HuH-7 (cell line): ENCODE results near the gene PIGR.

Experiments
- DNase-seq: peaks from one replicate; pipeline ENCODE4 v3.0.0; 2011; ENCODE audit warnings: low spot score

PIGR gene

DNA sequence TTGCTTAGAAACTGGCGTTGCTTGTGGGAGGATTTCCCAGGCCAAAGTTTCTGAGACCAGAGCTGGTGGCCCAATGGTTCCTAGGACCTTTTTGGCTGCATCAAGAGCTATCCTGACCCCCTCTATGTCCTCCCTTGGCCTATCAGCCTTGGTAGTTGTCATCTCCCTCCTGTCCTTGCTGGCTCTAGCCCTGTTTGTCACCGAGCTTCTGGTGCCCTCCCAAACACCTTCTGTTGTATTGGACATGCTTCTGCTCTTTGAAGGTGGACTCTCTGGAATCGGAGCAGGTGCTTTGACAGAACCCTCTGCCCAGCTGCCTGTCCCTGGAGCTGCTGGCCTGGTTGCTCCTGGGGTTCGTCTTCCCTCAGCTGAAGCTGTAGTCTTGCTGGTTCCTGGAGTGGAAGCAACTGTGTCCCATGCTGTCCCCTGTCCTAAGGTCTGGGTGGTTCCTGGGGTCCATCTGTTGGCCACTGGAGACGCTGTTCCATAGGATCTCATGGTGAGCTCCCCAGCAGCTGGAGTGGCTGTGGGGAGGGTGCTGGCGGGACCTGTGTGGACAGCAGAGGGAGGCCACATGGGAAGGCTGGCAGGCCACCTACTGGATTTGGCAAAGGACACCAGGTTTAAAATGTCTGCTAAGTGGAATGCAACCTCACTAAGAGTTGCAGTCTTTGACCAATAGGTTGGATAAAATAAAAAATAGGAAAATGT, 14.6 kb upstream of the PIGR start:
- peak; percentile 26 for DNase-seq

- DNase-seq: no peak
These were observed 11.9 kb upstream of the PIGR start for GRCh38 chr1:206958144-206958543.

DNA sequence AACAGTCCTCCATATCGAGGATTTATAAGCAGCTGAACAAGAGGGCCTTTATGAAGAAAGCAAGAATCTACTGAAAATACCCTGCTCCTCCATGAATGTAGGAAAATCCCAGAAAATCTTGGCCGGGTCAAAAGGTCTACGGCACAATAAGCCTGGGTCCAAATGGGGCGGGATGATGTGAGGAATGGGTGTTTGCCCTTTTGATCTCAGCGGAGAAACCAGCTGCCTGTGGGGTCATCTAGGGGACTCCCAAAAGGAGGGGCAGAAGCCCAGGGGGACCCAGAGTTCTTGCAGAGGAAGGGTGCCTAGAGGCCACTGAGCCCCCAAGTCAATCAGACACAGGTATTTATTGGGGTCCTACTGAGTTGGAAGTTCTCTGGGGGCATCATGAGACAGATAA, 11.4 kb upstream of the PIGR start:
- DNase-seq: no peak

DNA sequence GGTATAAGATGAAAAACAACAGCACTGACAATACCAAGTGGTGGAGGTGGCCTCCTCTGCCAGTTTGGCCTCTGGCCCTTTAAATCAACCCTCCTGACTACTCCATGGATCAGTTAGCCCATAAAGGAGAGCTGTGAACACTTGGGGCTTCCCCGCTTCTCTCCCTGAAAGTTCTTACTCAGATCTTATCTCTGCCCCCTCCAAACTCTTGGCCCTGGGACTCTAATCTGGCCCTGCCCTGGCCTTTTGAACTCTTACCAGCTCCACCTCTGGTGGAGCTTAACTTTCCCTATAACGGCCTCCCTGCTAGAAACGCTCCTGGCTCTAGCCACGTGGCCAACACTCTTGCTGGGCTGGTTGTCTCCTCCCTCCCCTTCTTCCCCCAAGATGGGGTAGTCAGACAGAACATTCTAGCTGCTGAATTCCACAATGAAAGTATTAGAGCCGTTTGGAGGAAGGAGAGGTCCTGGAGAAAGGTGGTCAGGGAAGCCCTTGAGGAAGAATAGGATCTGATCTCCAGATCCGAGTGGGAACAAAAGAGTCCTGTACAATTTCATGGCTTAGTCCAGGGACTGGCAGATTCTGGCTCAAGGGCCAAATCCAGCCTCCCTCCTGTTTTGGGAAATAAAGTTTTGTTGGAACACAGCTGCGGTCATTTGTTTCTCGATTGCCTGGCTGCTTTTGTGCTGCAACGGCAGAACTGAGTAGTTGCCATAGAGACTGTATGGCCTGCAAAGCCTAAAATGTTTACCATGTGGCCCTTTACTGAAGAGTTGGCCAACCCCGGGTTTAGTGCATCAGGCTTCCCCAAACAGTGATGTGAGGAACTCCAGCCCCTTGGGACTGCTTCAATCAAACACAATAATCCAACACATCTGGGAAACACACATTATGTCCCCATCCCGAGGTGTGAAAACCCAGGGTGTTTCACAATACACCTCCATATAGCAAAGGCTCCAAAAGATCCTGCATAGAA, 9.5 kb upstream of the PIGR start:
- peak; percentile 39 for DNase-seq

DNA sequence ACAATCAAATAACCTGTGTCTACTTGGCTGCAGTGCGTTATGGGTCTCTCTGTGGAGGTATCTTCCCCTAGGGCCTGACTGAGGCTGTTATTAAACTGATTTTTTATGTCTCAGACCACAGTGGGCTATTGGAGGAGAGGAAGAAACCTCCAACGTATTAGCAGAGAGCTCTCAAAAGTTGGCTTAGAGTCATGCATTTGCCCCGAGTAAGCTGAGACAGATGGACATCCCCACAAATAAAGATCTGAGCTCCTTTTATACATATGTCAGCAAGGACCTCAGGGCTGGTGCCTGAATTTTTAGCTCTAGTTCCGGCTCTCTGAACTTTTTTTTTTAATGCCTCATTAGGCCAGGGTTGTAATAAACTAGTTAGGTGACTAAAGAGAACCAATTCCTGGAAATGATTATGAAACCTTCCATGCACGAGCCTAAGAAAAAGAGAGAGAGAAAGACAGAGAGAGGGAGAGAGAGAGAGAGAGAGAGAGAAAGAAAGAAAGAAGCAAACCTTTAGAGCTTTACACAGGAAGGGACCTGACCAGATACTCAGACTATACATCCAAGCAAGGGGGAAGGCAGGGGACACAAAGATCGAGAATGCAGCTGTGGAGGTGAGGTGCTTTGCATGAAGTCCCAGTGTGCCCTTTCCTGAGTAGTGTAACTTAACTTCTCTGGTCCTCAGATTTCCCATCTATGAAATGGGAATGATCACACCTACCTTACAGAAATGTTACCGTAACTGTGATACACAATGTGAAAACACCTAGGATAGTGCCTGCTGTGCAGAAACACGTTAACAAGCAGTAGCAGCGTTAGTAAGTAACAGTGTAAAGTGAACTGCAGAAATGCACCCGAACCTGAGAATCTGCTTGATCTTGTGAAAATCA, 8.4 kb upstream of the PIGR start:
- no peak for DNase-seq

- no peak for DNase-seq
These were observed 7.4 kb upstream of the PIGR start for GRCh38 chr1:206953626-206954025.

- DNase-seq: no peak
These were observed 6.9 kb upstream of the PIGR start for GRCh38 chr1:206953126-206953525.

GRCh38 chr1:206952171-206952570, 5.9 kb upstream of the PIGR start:
- DNase-seq: no peak

GRCh38 chr1:206951318-206952100, 5.2 kb upstream of the PIGR start:
- DNase-seq: peak; percentile 69

GRCh38 chr1:206949641-206950040, 3.4 kb upstream of the PIGR start:
- DNase-seq: no peak

- no peak for DNase-seq
These were observed 2.9 kb upstream of the PIGR start for GRCh38 chr1:206949208-206949607.

- DNase-seq: no peak
These were observed 989 bp upstream of the PIGR start for GRCh38 chr1:206947255-206947654.

DNA sequence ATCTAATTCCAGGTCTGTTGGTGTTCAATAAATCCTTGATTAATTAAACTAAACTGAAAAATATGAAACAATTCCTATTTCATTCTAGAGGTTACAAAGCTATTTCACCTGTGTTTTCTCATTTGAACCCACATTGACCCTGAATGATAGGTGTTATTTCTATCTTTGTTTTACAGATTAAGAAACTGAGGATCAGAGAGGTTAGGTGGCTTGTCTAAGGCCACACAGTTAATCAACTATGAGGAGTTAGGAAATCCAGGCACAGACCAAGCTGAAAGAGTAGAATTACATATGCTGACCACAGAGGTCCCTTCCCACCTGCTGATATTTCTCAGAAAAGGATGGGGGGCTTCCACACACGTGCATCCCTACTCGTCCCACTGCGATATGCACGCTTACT, 487 bp downstream of the PIGR start:
- DNase-seq: no peak

DNA sequence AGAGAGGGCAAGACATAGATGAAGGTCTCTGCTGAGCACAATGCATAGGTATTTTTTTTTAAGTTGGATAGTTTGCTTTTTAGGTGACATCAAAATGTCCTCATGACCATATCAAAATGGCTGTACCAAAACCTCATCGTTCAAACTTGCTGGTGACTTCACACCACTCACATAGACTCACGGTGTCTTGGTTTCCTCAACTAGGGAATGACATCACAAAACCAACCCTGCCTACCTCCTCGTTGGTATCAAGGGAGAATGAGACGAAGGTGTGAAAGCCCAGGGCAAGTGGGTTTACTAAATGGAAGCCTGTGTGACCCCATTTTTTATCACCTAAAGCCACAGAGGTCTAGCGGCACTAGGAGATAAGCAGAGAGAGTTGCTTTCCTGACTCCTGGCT, 1.6 kb downstream of the PIGR start:
- DNase-seq: no peak

DNA sequence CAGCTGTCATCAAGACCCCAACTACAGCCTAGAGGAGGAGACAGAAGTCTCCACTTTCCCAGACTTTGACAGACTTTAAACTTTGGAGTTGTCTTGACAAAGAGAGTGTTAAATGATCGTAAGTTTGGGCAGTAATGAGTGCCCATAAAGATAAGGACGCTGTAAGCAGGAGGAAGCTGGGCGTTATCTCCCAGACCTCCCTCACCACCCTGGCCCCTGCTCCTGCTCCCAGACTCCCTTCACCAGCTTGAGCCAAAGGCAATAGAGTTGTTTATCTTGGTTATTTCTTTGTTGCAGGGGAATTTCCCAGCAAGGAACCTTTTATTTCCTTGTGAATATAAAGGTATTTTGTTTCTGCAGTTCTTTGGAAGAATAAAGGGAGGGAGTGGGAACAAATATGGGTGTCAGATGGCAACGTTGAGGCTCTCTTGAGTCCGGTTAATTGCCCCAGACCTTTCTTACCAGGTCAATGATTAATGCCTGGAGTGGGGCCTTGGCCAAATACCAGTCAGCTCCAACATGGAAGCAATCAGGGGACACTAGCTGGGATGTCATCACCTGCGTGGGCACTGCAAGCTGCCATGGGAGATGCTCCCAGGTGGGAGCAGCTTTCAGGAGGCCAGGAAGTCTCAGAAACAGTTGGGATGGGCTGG, 4.4 kb downstream of the PIGR start:
- DNase-seq: peak; percentile 48

- DNase-seq: no peak
These were observed 5.7 kb downstream of the PIGR start for GRCh38 chr1:206940588-206940936.

GRCh38 chr1:206939841-206940587, 6.3 kb downstream of the PIGR start:
- DNase-seq: no peak

DNA sequence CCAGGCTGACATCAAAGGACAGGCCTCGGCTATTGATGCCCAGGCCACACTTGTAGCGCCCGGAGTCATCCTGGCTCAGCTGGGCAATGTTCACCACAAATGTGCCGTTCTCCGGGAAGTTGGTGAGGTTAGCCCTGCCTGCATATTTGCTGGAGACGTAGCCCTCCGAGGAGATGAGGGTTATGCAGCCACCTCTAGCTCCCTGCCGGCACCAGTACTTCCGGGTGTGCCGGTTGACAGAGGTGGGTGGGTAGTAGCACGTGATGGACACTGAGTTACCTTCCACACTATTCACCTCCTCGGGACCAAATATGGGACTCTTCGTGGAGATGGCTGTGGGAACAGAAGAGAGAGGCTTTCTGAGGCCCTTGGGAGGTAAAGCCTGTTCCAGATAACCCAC, 7.1 kb downstream of the PIGR start:
- no peak for DNase-seq

GRCh38 chr1:206937425-206937824, 8.8 kb downstream of the PIGR start:
- no peak for DNase-seq

GRCh38 chr1:206935491-206936067, 10.7 kb downstream of the PIGR start:
- peak; percentile 85 for DNase-seq
